Neuronal stem cell (in vitro differentiated cells): ENCODE results near the gene CIAO2A.

Source experiments
- DNase-seq: peaks from one replicate; pipeline ENCODE4 v3.0.0-alpha.2; 2013; ENCODE audit warnings: low spot score
- H2AFZ ChIP-seq: one replicate; pipeline ENCODE4 v1.6.1; 2013; ENCODE audit warnings: mild to moderate bottlenecking, low read length, inconsistent platforms
- H2AK5ac ChIP-seq: 2 replicates; pipeline ENCODE4 v1.6.1; 2013; ENCODE audit warnings: low read depth, mild to moderate bottlenecking, inconsistent platforms, low read length, moderate library complexity, mixed read lengths
- H2BK120ac ChIP-seq: 2 replicates; pipeline ENCODE4 v1.6.1; 2013; ENCODE audit warnings: low read depth, mild to moderate bottlenecking, inconsistent platforms, low read length, moderate library complexity, mixed read lengths
- H2BK12ac ChIP-seq: one replicate; pipeline ENCODE4 v1.6.1; 2013; ENCODE audit warnings: low read length, inconsistent platforms
- H2BK15ac ChIP-seq: 2 replicates; pipeline ENCODE4 v1.6.1; 2013; ENCODE audit warnings: mild to moderate bottlenecking, low read length, inconsistent platforms, mixed read lengths
- H2BK5ac ChIP-seq: one replicate; pipeline ENCODE4 v1.6.1; 2013; ENCODE audit warnings: inconsistent platforms, mild to moderate bottlenecking, low read length, moderate library complexity
- H3K14ac ChIP-seq: one replicate; pipeline ENCODE4 v1.6.1; 2013; ENCODE audit warnings: low read length, inconsistent platforms
- H3K18ac ChIP-seq: 2 replicates; pipeline ENCODE4 v1.6.1; 2013; ENCODE audit warnings: low read length, inconsistent platforms
- H3K23ac ChIP-seq: 2 replicates; pipeline ENCODE4 v1.6.1; 2013; ENCODE audit warnings: low read depth, mild to moderate bottlenecking, mixed read lengths, low read length, inconsistent platforms; ENCODE audit not compliant: poor library complexity
- H3K27ac ChIP-seq: replicated peaks from 3 replicates; pipeline ENCODE4 v1.5.1; 2013; ENCODE audit warnings: low read length, inconsistent platforms
- H3K27me3 ChIP-seq, 3 experiments: 2 replicates each; pipeline ENCODE4 v1.6.1; 2013; ENCODE audit warnings: low read length in 3 of 3, mild to moderate bottlenecking in 2 of 3, inconsistent platforms in 1 of 3, low read depth in 1 of 3, mixed read lengths in 1 of 3, moderate library complexity in 1 of 3; ENCODE audit not compliant: control insufficient read depth in 3 of 3, insufficient read depth in 3 of 3
- H3K36me3 ChIP-seq, 2 donors: replicated peaks in 1 of 2; 2 replicates each; pipeline ENCODE4 v1.6.1; 2013; ENCODE audit warnings: low read length in 2 of 2; ENCODE audit not compliant: control insufficient read depth in 2 of 2, insufficient read depth in 2 of 2
- H3K4ac ChIP-seq: 2 replicates; pipeline ENCODE4 v1.6.1; 2013; ENCODE audit warnings: inconsistent platforms, mild to moderate bottlenecking, low read length, moderate library complexity
- H3K4me1 ChIP-seq, 2 donors: 1 replicate in 1 of 2; 2 replicates in 1 of 2; pipeline ENCODE4 v1.6.1; 2013; ENCODE audit warnings: low read length in 2 of 2, low read depth in 1 of 2; ENCODE audit not compliant: control insufficient read depth in 2 of 2, insufficient read depth in 1 of 2
- H3K4me2 ChIP-seq: one replicate; pipeline ENCODE4 v1.6.1; 2013; ENCODE audit warnings: mild to moderate bottlenecking, low read length, inconsistent platforms; ENCODE audit not compliant: insufficient read depth, poor library complexity, severe bottlenecking
- H3K4me3 ChIP-seq, 2 donors: 2 replicates each; pipeline ENCODE4 v1.5.1; 2013; ENCODE audit warnings: low read length in 2 of 2, mild to moderate bottlenecking in 2 of 2, inconsistent platforms in 1 of 2, moderate library complexity in 1 of 2
- H3K79me1 ChIP-seq: one replicate; pipeline ENCODE4 v1.6.1; 2013; ENCODE audit warnings: low read depth, mild to moderate bottlenecking, inconsistent platforms, low read length, moderate library complexity
- H3K9ac ChIP-seq: one replicate; pipeline ENCODE4 v1.6.1; 2013; ENCODE audit warnings: mild to moderate bottlenecking, low read depth, low read length, inconsistent platforms; ENCODE audit not compliant: poor library complexity
- H3K9me3 ChIP-seq, 2 donors: replicated peaks in 1 of 2; 2 replicates each; pipeline versions ENCODE3 to v1.6.1; 2013; ENCODE audit warnings: low read length in 2 of 2, mild to moderate bottlenecking in 2 of 2, inconsistent platforms in 1 of 2, low read depth in 1 of 2, mixed read lengths in 1 of 2, moderate library complexity in 1 of 2; ENCODE audit not compliant: control insufficient read depth in 2 of 2, insufficient read depth in 1 of 2
- H4K8ac ChIP-seq: one replicate; pipeline ENCODE4 v1.6.1; 2013; ENCODE audit warnings: low read depth, mild to moderate bottlenecking, inconsistent platforms, low read length, moderate library complexity
- H4K91ac ChIP-seq: one replicate; pipeline ENCODE4 v1.6.1; 2013; ENCODE audit warnings: low read length, low read depth, mild to moderate bottlenecking, inconsistent platforms; ENCODE audit not compliant: poor library complexity
- WGBS, 2 donors: extraction: QIAGEN DNeasy Blood & Tissue Kit; methylation state at CpG; one replicate each; pipeline ENCODE4 v1.1.7; 2013; ENCODE audit warnings: missing lambda C conversion rate in 2 of 2, mixed read lengths in 1 of 2; ENCODE audit not compliant: insufficient read length in 2 of 2, insufficient replicate concordance in 1 of 2; ENCODE audit errors: extremely low coverage in 2 of 2; 5-methylcytosine and 5-hydroxymethylcytosine counted together

CIAO2A gene

DNA sequence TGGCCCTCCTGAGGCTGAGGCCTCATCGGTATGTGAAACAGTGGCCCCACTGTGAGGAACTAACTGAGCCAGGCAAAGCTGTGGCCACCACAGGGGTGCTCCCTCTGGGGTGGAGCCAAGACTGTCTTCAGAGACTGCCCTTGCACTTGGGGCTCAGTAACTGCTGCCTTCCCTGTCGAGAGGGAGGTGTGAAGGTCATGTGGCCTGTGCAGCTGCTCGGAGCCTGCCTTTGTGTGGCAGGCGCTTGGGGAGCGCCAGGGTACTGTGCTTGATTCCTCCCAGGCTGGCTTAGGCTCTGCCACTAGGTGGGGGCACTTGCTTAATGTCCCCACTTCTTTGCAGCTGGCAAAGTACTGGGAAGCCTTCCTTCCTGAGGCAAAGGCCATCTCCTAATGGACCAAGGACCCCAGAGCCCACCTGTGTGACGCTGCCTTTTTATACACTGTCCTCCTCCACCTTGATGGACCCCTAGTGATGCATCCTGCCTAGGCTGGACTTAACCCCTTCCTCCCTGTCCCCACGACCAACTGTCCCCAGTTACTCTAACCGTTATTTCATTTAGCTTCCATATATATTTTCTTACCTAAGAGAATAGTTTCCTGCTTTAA is 43.7 kb upstream of the CIAO2A start:
- Histone ChIP-seq H3K36me3 (peaks cover 38 to 78% of the 10 kb centered on the region in 2 donors), H2AFZ (no peak overlapping the region), H3K27ac (no peak overlapping the region), H4K8ac (no peak overlapping the region), H3K27me3 (no peaks in the 10 kb centered on the region), H3K4me1 (no peaks in the 10 kb centered on the region), H3K14ac (no peak overlapping the region), H3K4me2 (no peak overlapping the region), H3K9me3 (no peaks in the 10 kb centered on the region), H3K9ac (no peak overlapping the region), H2AK5ac (no peak overlapping the region), H4K91ac (no peak overlapping the region), H3K23ac (no peak overlapping the region), H2BK15ac (no peak overlapping the region), H3K18ac (no peak overlapping the region), H2BK120ac (no peak overlapping the region), H2BK5ac (no peak overlapping the region), H3K4ac (no peak overlapping the region), H2BK12ac (no peak overlapping the region), H3K4me3 (no peak overlapping the region), H3K79me1 (no peaks in the 10 kb centered on the region)
- WGBS, 2 donors: no CpG with 5 or more reads among the region's 8 CpGs
- no peak for DNase-seq

GRCh38 chr15:64136347-64136746 is 42.7 kb upstream of the CIAO2A start:
- Histone ChIP-seq H3K4me2 (no peak overlapping the region), H2BK5ac (no peak overlapping the region), H3K36me3 (peaks cover 44 to 81% of the 10 kb centered on the region in 2 donors), H3K4me1 (no peaks in the 10 kb centered on the region), H2BK15ac (no peak overlapping the region), H4K8ac (no peak overlapping the region), H2BK120ac (no peak overlapping the region), H3K4ac (no peak overlapping the region), H3K79me1 (no peaks in the 10 kb centered on the region), H3K18ac (no peak overlapping the region), H2AFZ (no peak overlapping the region), H3K4me3 (no peak overlapping the region), H2AK5ac (no peak overlapping the region), H3K14ac (no peak overlapping the region), H3K27me3 (no peaks in the 10 kb centered on the region), H3K23ac (no peak overlapping the region), H3K27ac (no peak overlapping the region), H4K91ac (no peak overlapping the region), H2BK12ac (no peak overlapping the region), H3K9me3 (no peaks in the 10 kb centered on the region), H3K9ac (no peak overlapping the region)
- no peak for DNase-seq
- WGBS, 2 donors: no CpG with 5 or more reads among the region's 7 CpGs

DNA sequence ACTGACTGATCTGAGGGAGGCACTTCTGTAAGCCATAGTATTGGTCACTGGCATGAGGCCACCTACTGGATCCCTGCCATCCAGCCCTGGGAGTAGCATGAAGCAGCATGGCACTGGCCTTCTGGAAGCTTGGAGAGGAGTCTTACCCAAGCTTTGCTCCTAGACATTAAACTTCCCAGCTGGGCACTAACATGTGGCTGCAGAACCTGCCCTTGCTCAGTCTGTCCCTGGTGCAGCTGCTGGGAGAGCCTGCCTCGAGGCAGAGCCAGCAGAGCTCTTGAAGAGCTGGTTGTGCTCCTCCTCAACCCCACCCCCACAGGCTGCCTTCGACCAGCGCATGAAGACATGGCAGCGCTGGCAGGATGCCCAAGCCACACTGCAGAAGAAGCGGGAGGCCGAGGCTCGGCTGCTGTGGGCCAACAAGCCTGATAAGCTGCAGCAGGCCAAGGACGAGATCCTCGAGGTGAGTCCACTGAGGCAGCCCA is 40.7 kb upstream of the CIAO2A start:
- H3K27me3 ChIP-seq: no peaks in the 10 kb centered on the region
- H4K8ac ChIP-seq: no peak overlapping the region
- no peak overlapping the region for H3K14ac ChIP-seq
- DNase-seq: no peak
- H2AK5ac ChIP-seq: no peak overlapping the region
- H3K9ac ChIP-seq: peak overlapping the region; percentile 38
- no peaks in the 10 kb centered on the region for H3K4me1 ChIP-seq
- WGBS, 2 donors: no CpG with 5 or more reads among the region's 9 CpGs
- H3K79me1 ChIP-seq: no peaks in the 10 kb centered on the region
- no peak overlapping the region for H3K23ac ChIP-seq
- H3K18ac ChIP-seq: no peak overlapping the region
- H3K36me3 ChIP-seq: peaks cover 55 to 89% of the 10 kb centered on the region in 2 donors
- H2BK15ac ChIP-seq: no peak overlapping the region
- no peaks in the 10 kb centered on the region for H3K9me3 ChIP-seq
- H2BK120ac ChIP-seq: no peak overlapping the region
- no peak overlapping the region for H2BK12ac ChIP-seq
- no peak overlapping the region for H3K27ac ChIP-seq
- no peak overlapping the region for H3K4ac ChIP-seq
- H4K91ac ChIP-seq: no peak overlapping the region
- H2AFZ ChIP-seq: no peak overlapping the region
- no peak overlapping the region for H3K4me3 ChIP-seq
- H2BK5ac ChIP-seq: no peak overlapping the region
- no peak overlapping the region for H3K4me2 ChIP-seq

DNA sequence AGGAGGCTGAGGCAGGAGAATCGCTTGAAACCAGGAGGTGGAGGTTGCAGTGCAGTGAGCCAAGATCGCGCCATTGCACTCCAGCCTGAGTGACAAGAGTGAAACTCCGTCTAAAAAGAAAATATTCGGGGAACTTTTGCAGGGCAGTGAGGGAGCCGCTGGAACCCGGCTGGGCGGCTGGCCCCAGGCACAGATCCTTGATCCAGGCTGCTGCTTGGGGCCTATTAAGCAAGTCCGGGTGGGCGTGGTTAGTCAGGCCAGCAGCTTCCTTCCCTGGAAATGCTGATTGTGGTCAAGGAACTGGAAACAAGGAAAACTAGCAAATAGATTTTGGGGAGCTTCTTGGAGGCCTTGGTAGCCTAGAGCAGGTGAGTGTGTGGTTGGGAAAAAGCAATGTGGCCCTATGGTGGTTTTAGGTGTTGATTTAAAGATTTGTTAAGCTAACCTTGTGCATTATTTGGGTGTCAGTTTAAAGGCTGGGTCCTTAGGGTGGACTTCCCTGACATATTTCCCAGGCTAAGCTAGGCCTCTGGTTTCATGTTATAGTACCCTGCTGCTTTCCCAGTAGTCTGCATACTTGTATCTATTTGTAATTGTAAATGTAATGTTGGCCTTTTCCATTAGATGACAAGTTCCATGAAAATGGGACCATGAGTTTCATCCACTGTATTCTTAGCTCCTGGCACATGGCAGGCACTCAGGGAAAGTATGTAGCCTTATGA is 40.1 kb upstream of the CIAO2A start:
- Histone ChIP-seq H3K9ac (no peak overlapping the region), H3K14ac (no peak overlapping the region), H3K79me1 (no peaks in the 10 kb centered on the region), H4K8ac (no peak overlapping the region), H2BK12ac (no peak overlapping the region), H3K18ac (no peak overlapping the region), H2BK120ac (no peak overlapping the region), H4K91ac (no peak overlapping the region), H3K4me1 (no peaks in the 10 kb centered on the region), H3K36me3 (peaks cover 55 to 91% of the 10 kb centered on the region in 2 donors), H2AFZ (no peak overlapping the region), H2BK5ac (no peak overlapping the region), H3K27ac (no peak overlapping the region), H3K23ac (no peak overlapping the region), H3K4me3 (no peak overlapping the region), H2BK15ac (no peak overlapping the region), H3K27me3 (no peaks in the 10 kb centered on the region), H2AK5ac (no peak overlapping the region), H3K9me3 (no peaks in the 10 kb centered on the region), H3K4me2 (no peak overlapping the region), H3K4ac (no peak overlapping the region)
- DNase-seq: no peak
- no CpG with 5 or more reads among the region's 10 CpGs for WGBS, 2 donors
